AG10803 (cell line): Measurements from ENCODE around the gene BICDL2.

ENCODE experiments used
- DNase-seq: peaks from one replicate; pipeline ENCODE4 v3.0.0; 2010; ENCODE audit warnings: low read depth
- H3K4me3 ChIP-seq: 2 replicates; pipeline ENCODE4 v1.5.1; 2011; ENCODE audit warnings: mild to moderate bottlenecking, low read length, control low read depth
- TF ChIP-seq, protein P1 (sequence below): conservative IDR thresholded peaks from 2 replicates; pipeline ENCODE4 v1.5.1; 2011; ENCODE audit warnings: mild to moderate bottlenecking, low read length, control low read depth, inconsistent platforms

BICDL2 gene

DNA sequence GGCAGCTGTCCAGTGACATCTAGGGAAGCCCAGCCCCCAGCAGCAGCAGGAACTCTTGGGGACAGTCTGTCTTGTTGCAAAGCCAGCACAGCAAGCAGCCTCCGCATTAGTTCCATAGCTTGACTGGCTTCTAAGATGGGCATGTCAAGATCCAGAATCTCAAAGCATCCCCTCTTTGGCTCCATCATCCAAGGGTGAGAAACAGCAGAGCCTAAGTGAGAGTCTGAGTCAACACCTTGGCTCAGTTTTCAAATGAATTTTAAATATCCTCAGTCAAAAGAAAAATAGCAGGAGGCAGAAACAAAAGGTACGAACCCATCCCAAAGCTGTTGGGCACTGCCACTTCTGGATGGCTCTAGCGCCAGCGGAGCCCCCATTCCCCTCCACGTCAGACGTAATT, 21.8 kb downstream of the BICDL2 start:
- TF ChIP-seq, protein P1, sequence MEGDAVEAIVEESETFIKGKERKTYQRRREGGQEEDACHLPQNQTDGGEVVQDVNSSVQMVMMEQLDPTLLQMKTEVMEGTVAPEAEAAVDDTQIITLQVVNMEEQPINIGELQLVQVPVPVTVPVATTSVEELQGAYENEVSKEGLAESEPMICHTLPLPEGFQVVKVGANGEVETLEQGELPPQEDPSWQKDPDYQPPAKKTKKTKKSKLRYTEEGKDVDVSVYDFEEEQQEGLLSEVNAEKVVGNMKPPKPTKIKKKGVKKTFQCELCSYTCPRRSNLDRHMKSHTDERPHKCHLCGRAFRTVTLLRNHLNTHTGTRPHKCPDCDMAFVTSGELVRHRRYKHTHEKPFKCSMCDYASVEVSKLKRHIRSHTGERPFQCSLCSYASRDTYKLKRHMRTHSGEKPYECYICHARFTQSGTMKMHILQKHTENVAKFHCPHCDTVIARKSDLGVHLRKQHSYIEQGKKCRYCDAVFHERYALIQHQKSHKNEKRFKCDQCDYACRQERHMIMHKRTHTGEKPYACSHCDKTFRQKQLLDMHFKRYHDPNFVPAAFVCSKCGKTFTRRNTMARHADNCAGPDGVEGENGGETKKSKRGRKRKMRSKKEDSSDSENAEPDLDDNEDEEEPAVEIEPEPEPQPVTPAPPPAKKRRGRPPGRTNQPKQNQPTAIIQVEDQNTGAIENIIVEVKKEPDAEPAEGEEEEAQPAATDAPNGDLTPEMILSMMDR = no peak
- no peak overlapping the region for H3K4me3 ChIP-seq
- no peak for DNase-seq

DNA sequence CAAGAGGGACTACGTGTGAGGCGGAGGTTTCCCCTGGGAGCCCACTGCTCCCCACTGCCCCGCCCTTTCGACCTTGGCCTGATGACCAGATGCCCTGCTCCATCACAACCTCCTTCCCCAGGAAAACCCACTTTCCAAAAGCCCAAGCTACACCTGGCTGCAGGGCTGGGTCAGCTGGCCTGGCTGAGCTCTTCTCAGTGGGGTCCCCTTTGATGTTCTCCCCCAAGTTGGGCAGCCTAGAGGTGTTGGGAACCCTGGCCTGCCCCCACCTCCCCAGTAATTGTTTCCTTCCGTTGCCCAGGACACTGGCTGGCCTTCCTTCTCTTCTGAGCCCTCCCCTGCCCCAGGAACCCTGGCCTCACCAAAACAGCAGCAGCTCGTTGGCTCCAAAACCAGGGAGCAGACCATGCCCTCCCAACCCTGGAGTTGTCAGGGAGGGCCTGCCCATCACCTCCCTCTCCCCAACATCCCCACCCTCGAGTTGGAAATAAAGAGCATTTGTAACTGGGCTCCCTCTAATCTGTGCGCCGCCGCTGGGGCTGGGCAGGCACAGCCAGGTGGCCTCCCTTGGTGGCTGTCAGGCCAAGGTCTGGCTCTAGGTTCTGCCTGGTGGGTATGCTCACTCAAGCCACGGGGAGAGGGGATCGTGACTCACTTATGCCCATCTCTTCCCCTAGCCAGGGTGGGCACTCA, 22.6 kb downstream of the BICDL2 start:
- TF ChIP-seq, protein P1 = no peak
- no peak overlapping the region for H3K4me3 ChIP-seq

DNA sequence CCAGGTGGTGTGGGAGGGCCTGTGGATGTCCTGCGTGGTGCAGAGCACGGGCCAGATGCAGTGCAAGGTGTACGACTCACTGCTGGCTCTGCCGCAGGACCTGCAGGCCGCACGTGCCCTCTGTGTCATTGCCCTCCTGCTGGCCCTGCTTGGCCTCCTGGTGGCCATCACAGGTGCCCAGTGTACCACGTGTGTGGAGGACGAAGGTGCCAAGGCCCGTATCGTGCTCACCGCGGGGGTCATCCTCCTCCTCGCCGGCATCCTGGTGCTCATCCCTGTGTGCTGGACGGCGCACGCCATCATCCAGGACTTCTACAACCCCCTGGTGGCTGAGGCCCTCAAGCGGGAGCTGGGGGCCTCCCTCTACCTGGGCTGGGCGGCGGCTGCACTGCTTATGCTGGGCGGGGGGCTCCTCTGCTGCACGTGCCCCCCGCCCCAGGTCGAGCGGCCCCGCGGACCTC, 23.2 kb downstream of the BICDL2 start:
- TF ChIP-seq, protein P1 = no peak; the same call in 1 of the 2 replicates
- no peak overlapping the region for H3K4me3 ChIP-seq
- DNase-seq = no peak

More for the DNA sequence above, 22.6 kb downstream of the BICDL2 start:
- DNase-seq = no peak

DNA sequence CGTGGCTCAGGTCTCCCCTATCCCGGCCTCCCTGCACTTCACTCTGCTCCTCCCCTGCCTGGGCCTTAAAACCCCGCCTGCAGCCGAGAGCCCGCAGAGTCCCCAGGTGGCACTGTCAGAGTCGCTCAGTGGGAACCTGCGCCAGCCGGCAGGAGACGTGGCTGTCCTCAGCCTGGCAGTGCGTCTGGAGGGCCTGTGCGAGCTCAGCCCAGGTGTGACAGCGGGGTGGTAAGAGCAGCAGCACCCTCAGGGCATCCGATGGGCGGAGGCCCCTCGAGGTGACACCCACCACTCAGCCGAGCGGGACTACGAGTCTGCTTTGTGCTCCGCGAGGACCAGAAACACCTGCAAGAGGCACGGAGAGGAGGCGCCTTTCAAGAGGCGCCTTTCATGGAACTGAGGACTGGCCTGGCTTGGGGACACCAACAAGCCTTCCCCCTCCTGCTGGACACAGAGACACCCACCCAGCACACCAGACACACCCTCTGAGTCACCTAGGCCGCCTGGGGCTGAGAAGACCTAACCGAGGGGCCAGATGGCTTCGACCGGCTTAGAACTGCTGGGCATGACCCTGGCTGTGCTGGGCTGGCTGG, 23.8 kb downstream of the BICDL2 start, which contains the start of gene CLDN9:
Gene CLDN9 (plus strand): TSS at position 96 of the 593 bp plus-strand sequence. CDS start 440 bp downstream, at position 536.
- no peak for DNase-seq
- TF ChIP-seq, protein P1 = no peak
- no peak within 1 kb of the TSS for H3K4me3 ChIP-seq

DNA sequence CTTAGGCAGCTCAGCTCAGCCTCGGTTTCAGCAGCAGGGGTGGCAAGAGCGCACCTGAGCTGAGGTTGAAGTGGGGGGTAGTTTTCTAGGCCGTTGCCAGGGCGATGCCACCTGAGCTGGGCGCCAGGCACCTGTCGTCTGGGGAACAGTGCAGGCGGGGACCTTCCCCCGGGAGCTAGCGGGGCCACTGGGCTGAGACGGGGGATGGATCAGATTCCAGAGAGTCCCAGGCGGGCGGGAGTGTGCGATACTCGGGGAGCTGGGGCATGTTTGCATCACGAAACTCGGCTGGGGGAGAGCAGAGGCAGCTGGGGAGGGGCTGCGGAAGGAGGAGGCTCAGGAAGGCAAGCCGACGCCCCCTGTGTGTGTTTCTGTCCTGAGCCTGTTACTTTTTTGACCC, 24.5 kb downstream of the BICDL2 start:
- TF ChIP-seq, protein P1 = no peak
- DNase-seq = no peak
- H3K4me3 ChIP-seq = no peak overlapping the region

DNA sequence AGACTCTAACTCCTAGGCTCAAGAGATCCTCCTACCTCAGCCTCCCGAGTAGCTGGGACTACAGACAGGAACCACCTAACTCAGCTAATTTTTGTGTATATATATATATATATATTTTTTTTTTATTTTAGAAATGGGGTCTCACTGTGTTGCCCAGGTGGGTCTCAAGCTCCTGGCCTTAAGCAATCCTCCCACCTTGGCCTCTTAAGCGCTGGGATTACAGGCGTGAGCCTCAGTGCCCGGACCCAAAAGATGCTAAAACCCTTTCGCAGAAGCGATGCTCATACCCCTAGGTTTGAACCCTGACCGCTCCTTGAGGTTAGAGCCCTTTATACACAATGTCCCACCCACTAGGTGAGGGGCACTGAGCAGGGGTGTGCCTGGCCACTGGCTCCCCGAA, 26.2 kb downstream of the BICDL2 start:
- DNase-seq = no peak
- H3K4me3 ChIP-seq = no peak overlapping the region
- TF ChIP-seq, protein P1 = no peak
